Measurements from ENCODE around the gene UGT3A2.

DNA sequence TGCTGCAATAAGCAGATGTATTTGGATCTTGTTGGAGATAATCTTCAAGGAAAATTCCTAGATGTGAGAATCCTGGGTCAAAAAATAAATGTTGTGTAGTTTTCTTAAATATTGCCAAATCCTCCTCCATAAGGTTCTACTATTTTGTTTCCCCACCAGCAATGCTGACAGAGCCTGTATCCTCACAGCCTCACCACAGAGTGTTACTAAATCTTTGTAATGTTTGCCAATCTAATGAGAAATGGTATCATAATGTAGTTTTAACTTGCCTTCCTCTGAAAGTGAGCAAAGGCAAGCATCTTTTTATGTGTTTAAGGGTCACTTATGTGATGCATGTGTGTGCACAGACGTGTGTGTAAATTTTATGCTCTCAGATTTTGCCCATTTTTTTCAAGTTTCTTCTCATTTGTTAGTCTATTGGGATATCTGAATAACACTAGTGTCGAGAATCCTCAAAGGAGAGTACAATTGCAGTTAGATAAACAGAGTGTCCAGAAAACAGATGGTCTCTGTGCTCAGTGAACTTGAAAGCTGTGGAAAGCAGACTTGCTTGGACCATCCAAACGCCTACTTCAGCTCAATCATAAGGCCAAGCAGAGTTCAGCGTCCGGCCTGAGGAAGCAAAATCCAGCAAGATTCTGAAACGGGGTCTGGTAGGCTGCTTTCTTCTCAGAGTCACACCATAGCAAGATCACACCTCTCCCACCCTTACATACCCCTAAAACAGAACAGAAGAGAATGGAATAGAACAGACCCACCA, 39.8 kb downstream of the UGT3A2 start:
- TF ChIP-seq, protein P1, sequence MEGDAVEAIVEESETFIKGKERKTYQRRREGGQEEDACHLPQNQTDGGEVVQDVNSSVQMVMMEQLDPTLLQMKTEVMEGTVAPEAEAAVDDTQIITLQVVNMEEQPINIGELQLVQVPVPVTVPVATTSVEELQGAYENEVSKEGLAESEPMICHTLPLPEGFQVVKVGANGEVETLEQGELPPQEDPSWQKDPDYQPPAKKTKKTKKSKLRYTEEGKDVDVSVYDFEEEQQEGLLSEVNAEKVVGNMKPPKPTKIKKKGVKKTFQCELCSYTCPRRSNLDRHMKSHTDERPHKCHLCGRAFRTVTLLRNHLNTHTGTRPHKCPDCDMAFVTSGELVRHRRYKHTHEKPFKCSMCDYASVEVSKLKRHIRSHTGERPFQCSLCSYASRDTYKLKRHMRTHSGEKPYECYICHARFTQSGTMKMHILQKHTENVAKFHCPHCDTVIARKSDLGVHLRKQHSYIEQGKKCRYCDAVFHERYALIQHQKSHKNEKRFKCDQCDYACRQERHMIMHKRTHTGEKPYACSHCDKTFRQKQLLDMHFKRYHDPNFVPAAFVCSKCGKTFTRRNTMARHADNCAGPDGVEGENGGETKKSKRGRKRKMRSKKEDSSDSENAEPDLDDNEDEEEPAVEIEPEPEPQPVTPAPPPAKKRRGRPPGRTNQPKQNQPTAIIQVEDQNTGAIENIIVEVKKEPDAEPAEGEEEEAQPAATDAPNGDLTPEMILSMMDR (IDR thresholded peaks at IDR 0.05; ENCODE audit: low read depth, low read length, missing input control), result no peak
- TF ChIP-seq, protein P2, sequence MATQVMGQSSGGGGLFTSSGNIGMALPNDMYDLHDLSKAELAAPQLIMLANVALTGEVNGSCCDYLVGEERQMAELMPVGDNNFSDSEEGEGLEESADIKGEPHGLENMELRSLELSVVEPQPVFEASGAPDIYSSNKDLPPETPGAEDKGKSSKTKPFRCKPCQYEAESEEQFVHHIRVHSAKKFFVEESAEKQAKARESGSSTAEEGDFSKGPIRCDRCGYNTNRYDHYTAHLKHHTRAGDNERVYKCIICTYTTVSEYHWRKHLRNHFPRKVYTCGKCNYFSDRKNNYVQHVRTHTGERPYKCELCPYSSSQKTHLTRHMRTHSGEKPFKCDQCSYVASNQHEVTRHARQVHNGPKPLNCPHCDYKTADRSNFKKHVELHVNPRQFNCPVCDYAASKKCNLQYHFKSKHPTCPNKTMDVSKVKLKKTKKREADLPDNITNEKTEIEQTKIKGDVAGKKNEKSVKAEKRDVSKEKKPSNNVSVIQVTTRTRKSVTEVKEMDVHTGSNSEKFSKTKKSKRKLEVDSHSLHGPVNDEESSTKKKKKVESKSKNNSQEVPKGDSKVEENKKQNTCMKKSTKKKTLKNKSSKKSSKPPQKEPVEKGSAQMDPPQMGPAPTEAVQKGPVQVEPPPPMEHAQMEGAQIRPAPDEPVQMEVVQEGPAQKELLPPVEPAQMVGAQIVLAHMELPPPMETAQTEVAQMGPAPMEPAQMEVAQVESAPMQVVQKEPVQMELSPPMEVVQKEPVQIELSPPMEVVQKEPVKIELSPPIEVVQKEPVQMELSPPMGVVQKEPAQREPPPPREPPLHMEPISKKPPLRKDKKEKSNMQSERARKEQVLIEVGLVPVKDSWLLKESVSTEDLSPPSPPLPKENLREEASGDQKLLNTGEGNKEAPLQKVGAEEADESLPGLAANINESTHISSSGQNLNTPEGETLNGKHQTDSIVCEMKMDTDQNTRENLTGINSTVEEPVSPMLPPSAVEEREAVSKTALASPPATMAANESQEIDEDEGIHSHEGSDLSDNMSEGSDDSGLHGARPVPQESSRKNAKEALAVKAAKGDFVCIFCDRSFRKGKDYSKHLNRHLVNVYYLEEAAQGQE (IDR thresholded peaks at IDR 0.05), result no peak
